H1 (cell line): ENCODE measurements around the gene SH3BP5. TPM values are rescaled to one million over a fixed set of nuclear protein-coding genes. Genes with fewer than 3 reads are reported as not detected.

Experiments
- CTCF ChIA-PET: fragments of 300-600 bp; sonication (Branson Sonifier 250); formaldehyde crosslinking; loops from one replicate; lab custom pipeline; 2021; ENCODE audit not compliant: partially characterized antibody; lab: Charles Lee
- POLR2A ChIA-PET: fragments of 300-600 bp; sonication (Branson Sonifier 250); formaldehyde crosslinking; loops from one replicate; lab custom pipeline; 2021; ENCODE audit warnings: inconsistent platforms; ENCODE audit not compliant: partially characterized antibody; lab: Charles Lee
- DNase-seq, 2 experiments: peaks; one replicate each; pipeline versions ENCODE4 v3.0.0 to v3.0.0-alpha.2; 2010 to 2022; ENCODE audit warnings: low spot score in 2 of 2, low read depth in 1 of 2, mixed read lengths in 1 of 2
- FAIRE-seq: peaks from 2 replicates; lab custom pipeline; 2011; peaks lifted over from hg19 to GRCh38; lab: Jason Lieb, UNC
- H2AFZ ChIP-seq: 2 replicates; pipeline ENCODE4 v1.8.1; 2012; ENCODE audit warnings: low read length, inconsistent platforms
- H2AK5ac ChIP-seq: 2 replicates; pipeline ENCODE4 v1.6.1; 2013; ENCODE audit warnings: low read depth, low read length
- H2BK120ac ChIP-seq: replicated peaks from 2 replicates; pipeline ENCODE3; 2013; ENCODE audit warnings: low read depth, low read length, inconsistent platforms
- H2BK12ac ChIP-seq: 2 replicates; pipeline ENCODE4 v1.6.1; 2013; ENCODE audit warnings: low read depth, low read length
- H2BK15ac ChIP-seq: 2 replicates; pipeline ENCODE4 v1.6.1; 2013; ENCODE audit warnings: low read length
- H2BK20ac ChIP-seq: 2 replicates; pipeline ENCODE4 v1.6.1; 2013; ENCODE audit warnings: low read length
- H2BK5ac ChIP-seq: 2 replicates; pipeline ENCODE4 v1.6.1; 2013; ENCODE audit warnings: low read depth, low read length
- H3K14ac ChIP-seq: 2 replicates; pipeline ENCODE4 v1.6.1; 2013; ENCODE audit warnings: inconsistent platforms; ENCODE audit not compliant: insufficient read length
- H3K18ac ChIP-seq: 2 replicates; pipeline ENCODE4 v1.6.1; 2013; ENCODE audit warnings: low read length; ENCODE audit errors: extremely low read depth
- H3K23ac ChIP-seq: 2 replicates; pipeline ENCODE4 v1.6.1; 2013; ENCODE audit warnings: inconsistent platforms; ENCODE audit not compliant: insufficient read length
- H3K23me2 ChIP-seq: 2 replicates; pipeline ENCODE4 v1.6.1; 2013; ENCODE audit warnings: low read depth, low read length
- H3K27ac ChIP-seq: 2 replicates; pipeline ENCODE4 v1.6.1; 2011; ENCODE audit warnings: low read depth, low read length, inconsistent platforms
- H3K27me3 ChIP-seq, 4 experiments: replicated peaks in 1 of 4; 1 replicate in 1 of 4; 2 replicates in 3 of 4; pipeline versions ENCODE4 v1.6.1 to v1.8.1; 2011 to 2013; ENCODE audit warnings: low read length in 3 of 4, mild to moderate bottlenecking in 3 of 4, inconsistent platforms in 2 of 4, mixed read lengths in 2 of 4, moderate library complexity in 1 of 4; ENCODE audit not compliant: control insufficient read depth in 3 of 4, insufficient read depth in 3 of 4; ENCODE audit errors: extremely low read depth in 1 of 4
- H3K36me3 ChIP-seq, 4 experiments: 2 replicates each; pipeline versions ENCODE4 v1.6.1 to v1.8.1; 2011 to 2013; ENCODE audit warnings: mild to moderate bottlenecking in 4 of 4, low read length in 3 of 4, moderate library complexity in 2 of 4, control low read depth in 1 of 4, inconsistent platforms in 1 of 4; ENCODE audit not compliant: insufficient read depth in 4 of 4, control insufficient read depth in 2 of 4
- H3K4ac ChIP-seq: replicated peaks from 2 replicates; pipeline ENCODE3; 2013; ENCODE audit warnings: low read length, low read depth, mixed read lengths, inconsistent platforms; ENCODE audit not compliant: insufficient read length
- H3K4me1 ChIP-seq, 4 experiments: replicated peaks in 1 of 4; 1 replicate in 1 of 4; 2 replicates in 3 of 4; pipeline versions ENCODE4 v1.6.1 to v1.8.1; 2011 to 2013; ENCODE audit warnings: low read length in 3 of 4, inconsistent platforms in 2 of 4, mixed read lengths in 1 of 4; ENCODE audit not compliant: insufficient read depth in 4 of 4, control insufficient read depth in 3 of 4
- H3K4me2 ChIP-seq, 2 experiments: 2 replicates each; pipeline versions ENCODE4 v1.6.1 to v1.8.1; 2011 to 2013; ENCODE audit warnings: low read depth in 2 of 2, low read length in 2 of 2, control low read depth in 1 of 2, inconsistent platforms in 1 of 2, mild to moderate bottlenecking in 1 of 2; ENCODE audit not compliant: insufficient read depth in 1 of 2
- H3K4me3 ChIP-seq, 4 experiments: fragments of 200-600, 300-600 bp in 1 of 4; sonication (generic), shearing (Covaris generic), sonication (Bioruptor Twin) in 1 of 4; 2 replicates each; pipeline versions ENCODE4 v1.5.1 to v1.8.1; 2011 to 2016; ENCODE audit warnings: low read length in 4 of 4, low read depth in 3 of 4, control low read depth in 2 of 4, inconsistent platforms in 2 of 4, mild to moderate bottlenecking in 2 of 4, mixed read lengths in 1 of 4, moderate library complexity in 1 of 4; ENCODE audit not compliant: insufficient read depth in 2 of 4; ENCODE audit errors: extremely low read depth in 1 of 4
- H3K56ac ChIP-seq: replicated peaks from 2 replicates; pipeline ENCODE3; 2013; ENCODE audit warnings: low read depth, mild to moderate bottlenecking, mixed read lengths, low read length, inconsistent platforms; ENCODE audit not compliant: insufficient read length
- H3K79me1 ChIP-seq: 2 replicates; pipeline ENCODE4 v1.6.1; 2013; ENCODE audit warnings: low read depth, low read length, control low read depth
- H3K79me2 ChIP-seq, 2 experiments: 2 replicates each; pipeline versions ENCODE4 v1.6.1 to v1.8.1; 2012 to 2013; ENCODE audit warnings: low read length in 2 of 2, mild to moderate bottlenecking in 2 of 2, inconsistent platforms in 1 of 2; ENCODE audit not compliant: insufficient read depth in 2 of 2, control insufficient read depth in 1 of 2
- H3K9ac ChIP-seq, 4 experiments: replicated peaks in 1 of 4; 1 replicate in 1 of 4; 2 replicates in 3 of 4; pipeline versions ENCODE4 v1.6.1 to v1.8.1; 2011 to 2013; ENCODE audit warnings: low read depth in 3 of 4, low read length in 3 of 4, control low read depth in 2 of 4, mild to moderate bottlenecking in 2 of 4, moderate library complexity in 2 of 4, inconsistent platforms in 1 of 4; ENCODE audit errors: extremely low read depth in 1 of 4
- H3K9me3 ChIP-seq, 2 experiments: 2 replicates each; pipeline versions ENCODE4 v1.6.1 to v1.8.1; 2012 to 2013; ENCODE audit warnings: mild to moderate bottlenecking in 2 of 2, moderate library complexity in 2 of 2, control low read depth in 1 of 2, inconsistent platforms in 1 of 2, low read depth in 1 of 2, low read length in 1 of 2, mixed read lengths in 1 of 2; ENCODE audit not compliant: insufficient read depth in 2 of 2
- H4K20me1 ChIP-seq, 2 experiments: replicated peaks in 1 of 2; 2 replicates each; pipeline versions ENCODE3 to v1.8.1; 2011 to 2013; ENCODE audit warnings: inconsistent platforms in 2 of 2, low read length in 2 of 2, mild to moderate bottlenecking in 1 of 2; ENCODE audit not compliant: insufficient read depth in 2 of 2, control insufficient read depth in 1 of 2
- H4K5ac ChIP-seq: 2 replicates; pipeline ENCODE4 v1.6.1; 2013; ENCODE audit warnings: low read length, low read depth, mixed read lengths, inconsistent platforms; ENCODE audit not compliant: insufficient read length
- H4K8ac ChIP-seq: 2 replicates; pipeline ENCODE4 v1.8.0; 2013; ENCODE audit warnings: mild to moderate bottlenecking, moderate library complexity, low read length, inconsistent platforms; ENCODE audit not compliant: insufficient read depth; ENCODE audit errors: extremely low read depth
- H4K91ac ChIP-seq: replicated peaks from 2 replicates; pipeline ENCODE3; 2013; ENCODE audit warnings: low read length, mixed read lengths, inconsistent platforms; ENCODE audit not compliant: insufficient read length
- CBX5 ChIP-seq: fragments of 300-800, 300-1000 bp; sonication (generic); IDR thresholded peaks from 2 replicates; pipeline ENCODE4 v1.7.1; 2016; ENCODE audit warnings: antibody characterized with exemption, low read length, low read depth
- FOSL1 ChIP-seq: IDR thresholded peaks from 2 replicates; pipeline ENCODE4 v1.6.1; 2011; ENCODE audit warnings: mild to moderate bottlenecking, low read depth, low read length, moderate library complexity; ENCODE audit not compliant: insufficient read depth
- JUN ChIP-seq: IDR thresholded peaks from 2 replicates; pipeline ENCODE4 v1.6.1; 2011; ENCODE audit warnings: low read depth, mild to moderate bottlenecking, improper control_type of control experiment, low read length
- MAFK ChIP-seq: IDR thresholded peaks from 2 replicates; pipeline ENCODE4 v1.6.1; 2012; ENCODE audit warnings: low read depth, mild to moderate bottlenecking, improper control_type of control experiment, low read length
- WGBS, 2 experiments: shearing (Covaris generic) in 1 of 2; methylation state at CpG; one replicate each; pipeline versions ENCODE4 v1.1.6 to v1.1.7; 2013 to 2015; ENCODE audit warnings: low lambda C conversion rate in 2 of 2, mixed read lengths in 2 of 2, inconsistent platforms in 1 of 2, low coverage in 1 of 2, missing lambda C conversion rate in 1 of 2; ENCODE audit not compliant: insufficient replicate concordance in 2 of 2, insufficient coverage in 1 of 2, insufficient read length in 1 of 2; ENCODE audit errors: extremely low coverage in 1 of 2, missing lambda C conversion rate in 1 of 2; 5-methylcytosine and 5-hydroxymethylcytosine counted together
- polyA plus RNA-seq, 7 experiments: library from polyadenylated mRNA; depleted of rRNA in 3 of 7; stranded (reverse) in 5 of 7; unstranded in 2 of 7; fragments of >200 nt in 5 of 7; fragments of 200-250 nt in 2 of 7; gene quantifications; 1 replicate in 5 of 7; 2 replicates in 1 of 7; 4 replicates in 1 of 7; pipeline versions ENCODE4 v1.2.1 to v1.2.3, GENCODE V29; 2011 to 2013; ENCODE audit warnings: missing spikeins in 2 of 7, mixed read lengths in 2 of 7
- total RNA-seq: library from RNA; stranded (reverse); fragmentation: NEBNext Ultra II Directional; extraction: Animal tissue kit (Norgen Biotek cat#: 25700); gene quantifications from 2 replicates; pipeline ENCODE4 v1.2.1, GENCODE V29; 2021

SH3BP5 gene
- total and polyA plus RNA-seq, 2 of the 8 experiments (the other 6 are each of a cell fraction or from before 2014, with no cell fraction given) = 7.1 to 9.7 TPM

- no peak for TF ChIP-seq CBX5
- TF ChIP-seq FOSL1 = no peak
- no peak for TF ChIP-seq JUN
- no peak for TF ChIP-seq MAFK
- no peak overlapping the region for H2BK15ac ChIP-seq
- H3K27me3 ChIP-seq = no peaks in the 10 kb centered on the region
- H2BK12ac ChIP-seq = no peak overlapping the region
- H3K36me3 ChIP-seq = peaks cover 4 to 27% (median 13%) of the 10 kb centered on the region in 4 experiments
- H2AFZ ChIP-seq = no peak overlapping the region
- no peaks in the 10 kb centered on the region for H3K79me1 ChIP-seq
- CTCF ChIA-PET = interaction anchor here (1.0 kb wide), 1 partner anchor 19 kb away, joined by 5 read pairs; no protein-coding TSS in a partner anchor
- H3K56ac ChIP-seq = no peak overlapping the region
- no peaks in the 10 kb centered on the region for H3K23me2 ChIP-seq
- no peak overlapping the region for H4K5ac ChIP-seq
- no peak overlapping the region for H2AK5ac ChIP-seq
- H2BK5ac ChIP-seq = no peak overlapping the region
- H3K27ac ChIP-seq = no peak overlapping the region
- H4K8ac ChIP-seq = no peak overlapping the region
- H3K23ac ChIP-seq = no peak overlapping the region
- no peak overlapping the region for H3K18ac ChIP-seq
- H3K14ac ChIP-seq = no peak overlapping the region
- no peak overlapping the region for H3K9ac ChIP-seq
- no peaks in the 10 kb centered on the region for H3K79me2 ChIP-seq
- no peak overlapping the region for H3K4ac ChIP-seq
- no peak overlapping the region for H3K4me2 ChIP-seq
- FAIRE-seq (no peak), DNase-seq (no peak)
- H2BK120ac ChIP-seq = no peak overlapping the region
- no peak overlapping the region for H3K4me3 ChIP-seq
- POLR2A ChIA-PET = interaction anchor here (0.6 kb wide), 1 partner anchor 276 kb away, joined by 3 read pairs; no protein-coding TSS in a partner anchor
- no peak overlapping the region for H2BK20ac ChIP-seq
- no peaks in the 10 kb centered on the region for H3K4me1 ChIP-seq
- no peaks in the 10 kb centered on the region for H3K9me3 ChIP-seq
- WGBS, 2 experiments = 96% methylated on average over 8 of the region's 8 CpGs; no CpG with 5 or more reads in 1 of the 2 experiments
- peaks cover 0 to 2% of the 10 kb centered on the region in 2 experiments for H4K20me1 ChIP-seq
- H4K91ac ChIP-seq = no peak overlapping the region
Measured at GRCh38 chr3:15220056-15220455, 112.3 kb downstream of the SH3BP5 start.
